AG04449 (cell line): ENCODE measurements around the gene PODNL1.

ENCODE experiments used
- CTCF ChIA-PET: fragments of 350-600 bp; formaldehyde crosslinking; extraction: SDS; loops from one replicate; lab custom pipeline; 2021; ENCODE audit warnings: antibody characterized with exemption; lab: Yijun Ruan, JAX
- POLR2A ChIA-PET: fragments of 400-600, 350-600 bp; formaldehyde crosslinking; extraction: SDS; loops from one replicate; lab custom pipeline; 2020; ENCODE audit warnings: antibody characterized with exemption, inconsistent platforms; lab: Yijun Ruan, JAX
- DNase-seq: peaks from one replicate; pipeline ENCODE4 v3.0.0-alpha.2; 2010; ENCODE audit warnings: low read depth, low spot score
- H3K4me3 ChIP-seq: 2 replicates; pipeline ENCODE4 v1.5.1; 2011; ENCODE audit warnings: low read depth, mild to moderate bottlenecking, control low read depth, low read length
- CTCF ChIP-seq: IDR thresholded peaks from one replicate; pipeline ENCODE4 v1.5.1; 2011; ENCODE audit warnings: mild to moderate bottlenecking, moderate library complexity, low read length, control low read depth, inconsistent platforms; ENCODE audit not compliant: insufficient read depth; ENCODE audit errors: missing control alignments

Gene PODNL1

GRCh38 chr19:13984186-13984585 lies 46.0 kb upstream of the PODNL1 start:
- DNase-seq = no peak
- H3K4me3 ChIP-seq = no peak overlapping the region
- POLR2A ChIA-PET = no interaction called here
- CTCF ChIA-PET = interaction anchor here (0.6 to 0.8 kb wide), 2 partner anchors 11 to 103 kb away, joined by 3 read pairs; no protein-coding TSS in a partner anchor
- TF ChIP-seq CTCF = no peak

- no peak overlapping the region for H3K4me3 ChIP-seq
- DNase-seq = no peak
- POLR2A ChIA-PET = no interaction called here
- no peak for TF ChIP-seq CTCF
- CTCF ChIA-PET = interaction anchor here (0.8 kb wide), 1 partner anchor 102 kb away, joined by 3 read pairs; no protein-coding TSS in a partner anchor
Measured at GRCh38 chr19:13983213-13983889, 45.1 kb upstream of the PODNL1 start.

GRCh38 chr19:13982773-13983172 lies 44.6 kb upstream of the PODNL1 start:
- DNase-seq = no peak
- no peak overlapping the region for H3K4me3 ChIP-seq
- ChIA-PET CTCF (no interaction called here), POLR2A (no interaction called here)
- no peak for TF ChIP-seq CTCF

- POLR2A ChIA-PET = no interaction called here
- TF ChIP-seq CTCF = no peak
- CTCF ChIA-PET = interaction anchor here (0.9 kb wide), 1 partner anchor 91 kb away, joined by 3 read pairs; the partner anchor contains the start of gene MISP3
- H3K4me3 ChIP-seq = no peak overlapping the region
- DNase-seq = no peak
Measured at GRCh38 chr19:13981988-13982501, 43.8 kb upstream of the PODNL1 start.

GRCh38 chr19:13981467-13981866 lies 43.2 kb upstream of the PODNL1 start:
- DNase-seq = no peak
- TF ChIP-seq CTCF = no peak
- POLR2A ChIA-PET = no interaction called here
- CTCF ChIA-PET = interaction anchor here (0.9 kb wide), 1 partner anchor 91 kb away, joined by 3 read pairs; the partner anchor contains the start of gene MISP3
- no peak overlapping the region for H3K4me3 ChIP-seq

- ChIA-PET POLR2A (no interaction called here), CTCF (interaction anchor here (0.6 kb wide), 1 partner anchor 36 kb away, joined by 4 read pairs; no protein-coding TSS in a partner anchor)
- DNase-seq = no peak
- no peak overlapping the region for H3K4me3 ChIP-seq
- no peak for TF ChIP-seq CTCF
Measured at GRCh38 chr19:13981021-13981420, 42.8 kb upstream of the PODNL1 start.
